Endothelial cell of hepatic sinusoid (primary cell): ENCODE measurements around the gene DCP2.
"Not testable (repeated sequence)": the region's sequence is repeated elsewhere in the genome, so short reads cannot be mapped to it uniquely, and the experiment has no call there.

Experiments
- in situ Hi-C: cut with HindIII; loops from 2 replicates; pipeline ENCODE4 v1.10.0; 2017; ENCODE audit warnings: low sequenced_read_pairs

The DCP2 gene

DNA sequence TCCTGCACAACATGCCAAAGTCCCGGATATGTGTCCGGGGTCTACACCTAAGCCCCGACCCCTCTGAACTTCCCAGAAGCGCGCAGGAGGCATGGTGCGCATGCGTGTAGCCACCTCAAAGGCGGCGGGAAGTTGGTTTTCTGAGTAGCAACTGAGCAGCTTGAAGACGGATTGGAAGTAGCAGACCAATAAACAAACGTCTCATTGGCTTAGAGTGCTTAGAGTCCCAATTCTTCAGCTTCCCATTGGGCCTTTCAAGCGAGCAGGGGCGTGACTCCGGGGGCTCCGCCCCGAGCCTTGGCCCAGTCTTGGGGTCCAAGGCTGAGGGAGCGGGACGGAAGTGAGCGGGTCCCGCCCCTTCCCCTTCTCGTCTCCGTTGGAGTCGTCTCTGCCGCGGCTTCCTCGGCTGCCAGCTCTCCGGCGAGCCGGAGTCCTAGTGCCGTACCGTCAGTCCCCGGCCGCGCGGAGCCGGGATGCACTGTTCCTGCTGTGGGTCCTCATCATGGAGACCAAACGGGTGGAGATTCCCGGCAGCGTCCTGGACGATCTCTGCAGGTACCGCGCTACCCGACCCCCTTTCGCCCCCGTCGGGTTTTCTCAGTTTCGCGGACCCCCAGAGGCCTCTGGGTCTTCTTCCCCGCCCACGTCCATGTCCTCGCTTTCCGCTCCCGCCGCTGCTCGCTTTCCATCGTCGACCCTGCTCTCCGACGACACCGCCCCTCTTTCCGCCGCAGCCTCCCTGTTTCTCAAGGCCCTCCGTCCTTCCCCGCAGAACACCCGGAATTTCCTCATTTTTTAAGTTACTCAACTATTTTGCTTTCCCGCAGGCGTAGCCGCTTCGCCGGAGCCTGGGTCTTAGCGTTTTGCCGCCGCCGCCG lies at the start of gene DCP2:
TSS of gene DCP2 (plus strand) at position 367 of the 878 bp plus-strand sequence. CDS start at position 503, 136 bp downstream.
- in situ Hi-C loops: no loop called here

DNA sequence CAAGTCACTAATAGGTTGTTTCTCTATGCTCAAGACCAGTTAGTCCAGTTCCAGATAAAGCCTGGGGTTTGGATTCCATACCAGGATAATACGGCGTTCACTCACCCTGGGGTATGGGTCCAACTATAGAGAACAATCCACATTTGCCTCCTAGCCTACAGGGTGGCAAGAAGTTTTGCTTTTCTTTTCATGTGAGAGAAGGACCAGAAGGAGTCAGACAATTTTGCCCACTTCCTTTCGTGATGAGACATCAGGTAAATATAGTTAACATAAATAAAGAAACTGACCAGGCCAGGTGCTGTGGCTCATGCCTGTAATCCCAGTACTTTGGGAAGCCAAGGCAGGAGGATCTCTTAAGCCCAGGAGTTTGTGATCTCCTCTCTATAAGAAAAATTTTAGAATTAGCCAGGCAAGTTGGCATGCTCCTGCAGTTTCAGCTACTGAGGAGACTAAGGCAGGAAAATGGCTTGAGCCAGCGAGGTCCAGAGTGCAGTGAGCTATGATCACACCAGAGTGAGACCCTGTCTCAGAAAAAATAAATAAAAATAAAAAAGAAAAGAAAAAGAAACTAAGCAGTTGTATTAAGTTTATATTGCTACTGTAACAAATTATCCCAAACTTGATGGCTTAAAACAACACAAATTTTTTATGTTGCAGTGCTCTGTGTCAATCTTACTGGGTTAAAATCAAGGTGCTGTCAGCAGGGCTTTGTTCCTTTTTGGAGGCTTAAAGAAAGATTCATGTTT lies 47.1 kb upstream of the DCP2 start:
- in situ Hi-C loops: no loop called here

DNA sequence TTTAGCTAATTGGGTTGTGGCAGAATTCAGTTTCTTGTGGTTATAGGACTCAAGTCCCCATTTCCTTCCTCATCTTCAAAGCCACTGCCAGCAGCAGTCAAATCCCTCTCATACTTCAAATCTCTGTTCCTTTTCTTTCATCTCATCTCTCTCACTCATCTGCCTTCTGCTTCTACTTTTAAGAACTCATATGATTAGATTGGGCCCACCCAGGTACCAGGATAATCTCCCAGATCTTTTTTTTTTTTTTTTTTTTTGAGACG lies 46.6 kb upstream of the DCP2 start:
- in situ Hi-C loops: no loop called here

DNA sequence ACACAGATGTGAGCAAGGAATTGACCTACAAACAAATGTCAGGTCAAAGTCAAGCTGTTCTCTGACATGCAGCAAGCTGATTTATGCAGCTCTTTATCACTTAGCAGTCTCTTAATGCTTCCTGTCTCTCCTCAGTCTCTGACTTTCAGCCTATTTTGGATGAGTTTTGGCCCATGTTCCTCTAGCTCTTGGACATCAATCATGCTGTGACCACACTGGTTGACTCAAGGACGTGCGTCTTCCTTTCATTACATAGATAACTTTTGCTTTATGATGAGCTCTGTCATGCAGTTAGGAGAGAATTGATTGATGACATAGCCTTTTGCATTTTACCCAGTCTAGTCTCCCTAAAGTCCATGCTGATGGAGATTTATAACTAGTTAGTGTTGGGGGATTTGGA lies 45.1 kb upstream of the DCP2 start:
- in situ Hi-C loops: no loop called here

DNA sequence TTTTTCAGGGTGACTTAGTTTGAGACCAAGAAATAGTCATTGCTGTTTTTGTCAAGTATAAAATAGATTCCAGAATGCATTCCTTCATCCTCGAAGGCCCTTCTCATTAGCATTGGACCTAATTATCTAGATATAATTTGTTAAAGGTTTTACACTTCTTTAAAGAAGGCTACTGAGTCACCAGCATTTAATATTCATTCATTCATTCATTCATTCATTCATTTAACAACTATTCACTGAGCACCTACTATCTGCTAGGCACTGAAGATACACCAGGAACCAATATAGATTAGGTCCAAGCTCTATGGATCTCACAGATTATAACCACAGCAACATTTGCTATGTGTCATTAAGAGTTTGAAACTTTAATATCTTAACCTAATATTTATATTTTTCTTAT lies 43.5 kb upstream of the DCP2 start:
- in situ Hi-C loops: no loop called here

DNA sequence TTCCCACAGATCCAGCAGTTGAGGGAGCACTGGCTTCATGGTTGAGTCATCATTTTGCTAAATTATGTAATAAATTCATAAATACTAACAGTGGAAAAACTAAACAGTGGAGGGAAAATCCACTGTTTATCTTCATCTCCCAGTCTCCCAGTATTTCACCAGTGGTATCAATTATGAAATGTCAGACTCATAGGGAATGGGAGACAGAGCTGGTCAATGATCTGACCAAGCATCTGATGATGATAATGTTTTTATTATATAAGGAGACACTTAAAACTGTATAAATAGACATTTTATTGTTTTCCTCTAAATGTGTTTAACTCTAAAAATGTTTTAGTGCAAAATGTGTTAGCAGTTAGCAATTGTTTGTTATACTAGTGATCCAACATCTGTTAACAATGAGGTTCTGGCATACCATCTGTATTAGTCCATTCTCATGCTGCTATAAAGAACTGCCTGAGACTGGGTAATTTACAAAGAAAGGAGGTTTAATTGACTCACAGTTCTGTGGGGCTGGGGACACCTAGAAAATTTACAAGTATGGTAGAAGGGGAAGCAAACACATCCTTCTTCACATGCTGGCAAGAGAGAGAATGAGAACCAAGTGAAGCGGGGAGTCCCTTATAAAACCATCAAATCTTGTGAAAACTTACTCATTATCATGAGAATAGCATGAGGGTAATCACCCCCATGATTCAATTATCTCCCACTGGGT lies 42.8 kb upstream of the DCP2 start:
- in situ Hi-C loops: no loop called here

DNA sequence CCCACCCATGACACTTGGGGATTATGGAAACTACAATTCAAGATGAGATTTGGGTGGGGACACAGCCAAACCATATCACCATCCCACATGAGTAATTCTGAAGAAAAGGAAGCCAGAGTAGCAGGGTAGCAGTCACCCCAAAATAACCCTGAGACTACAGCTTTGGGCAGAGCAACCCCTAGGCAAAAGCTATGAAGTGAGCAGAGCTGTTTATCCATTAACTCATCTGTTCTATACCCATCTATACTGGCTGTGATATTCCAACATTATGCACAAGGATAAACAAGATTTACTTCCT lies 42.3 kb upstream of the DCP2 start:
- in situ Hi-C loops: no loop called here

DNA sequence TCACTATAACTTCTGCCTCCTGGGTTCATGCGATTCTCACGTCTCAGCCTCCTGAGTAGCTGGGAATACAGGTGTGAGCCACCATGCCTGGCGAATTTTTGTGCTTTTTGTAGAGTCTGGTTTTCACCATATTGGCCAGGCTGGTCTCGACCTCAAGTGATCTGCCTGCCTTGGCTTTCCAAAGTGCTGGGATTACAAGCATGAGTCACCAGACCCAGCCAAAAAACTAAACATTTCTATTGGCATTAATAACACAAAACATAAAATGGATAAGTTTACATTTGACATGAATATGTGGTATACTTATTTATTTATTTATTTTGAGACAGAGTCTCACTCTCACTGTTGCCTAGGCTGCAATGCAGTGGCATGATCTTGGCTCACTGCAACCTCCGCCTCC lies 40.9 kb upstream of the DCP2 start:
- in situ Hi-C loops: no loop called here

DNA sequence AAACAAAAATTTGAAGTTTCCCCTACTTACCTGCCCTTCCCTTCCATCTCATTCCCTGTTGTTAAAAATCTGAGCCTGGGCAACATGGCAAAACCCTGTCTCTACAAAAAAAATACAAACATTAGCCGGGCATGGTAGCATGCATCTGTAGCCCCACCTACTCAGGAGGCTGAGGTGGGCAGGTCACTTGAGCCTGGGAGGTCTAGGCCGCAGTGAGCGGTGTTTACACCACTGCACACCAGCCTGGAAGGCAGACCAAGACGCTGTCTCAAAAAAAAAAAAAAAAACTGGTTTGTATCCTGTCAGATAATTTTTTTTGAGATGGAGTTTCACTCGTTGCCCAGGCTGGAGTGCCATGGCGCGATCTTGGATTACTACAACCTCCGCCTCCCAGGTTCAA lies 38.3 kb upstream of the DCP2 start:
- in situ Hi-C loops: no loop called here

DNA sequence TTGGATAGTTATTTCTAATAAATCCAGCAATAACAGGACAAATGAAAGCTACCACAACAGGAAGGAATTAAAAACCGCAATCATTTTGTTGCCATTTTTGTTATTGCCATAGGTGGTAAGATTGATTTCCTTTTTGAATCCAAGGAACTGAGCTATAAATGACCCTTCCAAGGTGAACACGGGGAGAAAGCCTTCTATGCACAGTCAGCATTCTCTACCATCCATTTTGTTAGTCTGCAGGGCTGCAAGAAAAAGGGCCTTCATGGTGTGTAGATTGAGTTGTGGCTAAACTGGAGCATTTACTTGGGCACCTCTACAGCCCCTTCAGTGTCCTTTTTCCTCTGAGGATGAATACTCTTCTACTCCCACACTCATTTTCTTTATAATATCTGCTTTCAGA lies 35.9 kb upstream of the DCP2 start:
- in situ Hi-C loops: no loop called here

DNA sequence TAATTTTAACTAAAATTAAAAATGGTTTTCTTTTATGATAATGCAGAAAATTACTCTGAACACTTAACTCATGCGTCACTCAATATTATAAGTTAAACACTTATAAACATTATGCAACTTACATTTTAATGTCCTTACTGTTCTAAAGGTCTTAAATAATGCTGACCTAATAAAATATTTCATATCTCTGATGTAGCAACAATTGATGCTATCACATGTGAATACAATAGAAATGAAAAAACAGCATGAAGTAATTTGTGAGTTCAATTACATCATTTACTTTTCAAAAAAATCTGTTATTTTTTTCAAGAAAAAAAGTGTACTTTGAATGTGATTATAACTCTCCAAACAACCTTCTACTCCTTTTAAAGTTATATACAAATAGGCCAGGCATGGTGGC lies 28.1 kb upstream of the DCP2 start:
- in situ Hi-C loops: no loop called here

DNA sequence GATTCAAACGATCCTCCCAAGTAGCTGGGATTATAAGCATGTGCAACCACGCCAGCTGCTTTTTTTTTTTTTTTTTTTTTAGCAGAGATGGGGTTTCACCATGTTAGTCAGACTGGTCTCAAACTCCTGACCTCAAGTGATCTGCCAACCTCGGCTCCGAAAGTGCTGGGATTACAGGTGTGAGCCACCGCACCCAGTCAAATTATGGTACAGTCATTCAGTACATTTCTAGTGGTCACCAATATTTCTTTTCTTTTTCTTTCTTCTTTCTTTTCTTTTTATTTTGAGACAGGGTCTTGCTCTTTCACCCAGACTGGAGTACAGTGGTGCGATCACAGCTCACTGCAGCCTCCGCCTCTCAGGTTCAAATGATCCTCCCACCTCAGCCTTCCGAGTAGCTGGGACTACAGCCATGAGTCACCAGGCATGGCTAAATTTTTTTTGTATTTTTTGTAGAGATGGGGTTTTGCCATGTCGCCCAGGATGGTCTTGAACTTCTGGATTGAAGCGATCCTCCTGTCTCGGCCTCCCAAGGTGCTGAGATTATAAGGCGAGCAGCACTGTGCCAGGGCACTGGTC lies 25.4 kb upstream of the DCP2 start:
- in situ Hi-C loops: no loop called here

DNA sequence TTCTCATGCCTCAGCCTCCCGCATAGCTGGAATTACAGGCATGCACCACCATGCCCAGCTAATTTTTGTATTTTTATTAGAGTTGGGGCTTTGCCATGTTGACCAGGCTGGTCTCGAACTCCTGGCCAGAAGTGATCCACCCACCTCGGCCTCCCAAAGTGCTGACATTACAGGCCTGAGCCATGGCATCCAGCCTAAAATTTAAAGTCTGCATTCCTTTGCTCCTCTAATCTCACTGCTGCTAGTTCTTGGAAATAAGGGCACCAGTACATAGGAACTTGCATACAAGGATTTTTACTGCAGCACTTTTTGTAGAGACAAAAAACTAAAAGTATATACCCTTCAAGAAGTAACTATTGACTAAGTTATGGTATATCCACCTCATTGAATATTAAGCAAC lies 20.0 kb upstream of the DCP2 start:
- in situ Hi-C loops: no loop called here

DNA sequence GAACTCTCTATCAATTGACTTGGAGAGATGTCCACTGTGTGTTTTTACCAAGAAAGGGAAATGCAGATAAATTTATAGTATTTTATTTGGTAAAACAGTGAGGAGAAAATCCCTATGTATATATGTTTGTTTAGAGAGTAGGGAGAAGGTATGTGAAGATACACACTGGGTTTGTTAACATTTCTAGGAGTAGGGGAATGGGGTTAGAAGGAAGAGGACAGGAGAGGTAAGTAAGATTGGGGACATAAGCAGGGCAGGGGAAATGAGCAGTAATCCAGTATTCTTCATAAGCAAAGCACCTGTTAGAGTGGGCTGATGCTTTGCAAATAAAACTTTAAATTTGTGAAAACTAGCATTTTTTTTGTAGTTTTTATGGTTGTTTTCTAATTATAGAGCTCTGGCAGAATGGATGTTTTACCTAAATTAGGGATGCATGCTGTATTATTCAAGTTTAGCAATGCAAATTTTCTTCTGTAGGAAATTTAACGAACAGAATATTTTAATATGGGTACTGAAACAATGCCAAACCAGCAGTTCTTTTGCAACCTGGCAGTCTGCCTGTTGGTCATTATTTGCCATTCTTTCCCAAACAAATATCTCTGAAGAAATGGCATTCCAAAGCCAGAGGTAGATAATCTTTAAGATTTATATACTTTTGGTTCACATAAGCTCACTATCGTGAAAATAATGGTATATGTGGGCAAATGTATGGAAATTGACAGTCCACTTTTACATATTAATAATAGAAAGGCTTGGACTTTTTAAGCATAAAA lies 19.4 kb upstream of the DCP2 start:
- in situ Hi-C loops: no loop called here

DNA sequence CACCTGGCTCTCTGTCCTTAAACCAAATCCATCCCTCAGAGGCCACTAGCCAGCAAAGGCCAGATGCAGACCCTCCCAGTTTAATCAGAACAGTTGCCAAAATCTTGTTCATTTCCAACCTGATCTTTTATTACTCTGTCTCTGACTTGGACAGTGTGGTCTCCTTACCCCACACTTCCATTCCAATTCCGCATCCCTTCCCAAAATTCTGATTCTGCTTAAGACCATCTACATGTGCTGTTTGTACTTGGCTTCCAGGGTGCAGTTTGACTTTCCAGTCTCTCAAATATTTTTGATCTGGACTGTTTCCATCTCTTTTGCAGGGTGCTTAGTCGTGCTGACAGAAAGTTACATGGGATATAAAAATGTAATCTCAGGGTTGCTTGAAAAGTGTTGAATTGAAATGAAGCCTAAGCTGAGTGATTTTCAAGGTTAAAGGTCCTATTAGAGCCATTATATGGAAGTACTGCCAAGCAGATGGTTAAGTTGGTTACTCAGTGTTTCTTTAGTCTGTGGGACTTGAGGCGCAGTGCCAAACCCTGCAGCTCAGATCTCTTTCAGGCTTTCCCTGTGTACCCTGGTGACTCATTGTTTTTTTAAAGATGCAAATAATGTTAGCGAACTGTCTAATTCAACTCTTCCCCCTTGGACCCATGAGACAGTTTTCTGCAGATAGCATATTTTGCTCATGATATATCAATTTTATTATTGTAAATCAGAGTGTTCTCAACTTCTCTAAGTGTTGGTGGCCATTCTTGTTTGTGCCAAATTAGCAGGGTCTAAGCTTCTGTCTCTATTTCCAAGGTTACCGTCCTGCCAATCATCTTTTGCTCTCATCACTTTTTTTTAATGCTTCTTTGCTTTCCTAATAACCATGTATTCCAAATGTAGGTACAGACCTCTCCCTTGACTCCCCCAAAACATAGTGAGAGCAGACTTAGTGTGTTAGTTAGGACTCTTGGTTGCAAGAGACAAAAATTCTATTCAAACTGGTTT lies 18.2 kb upstream of the DCP2 start:
- in situ Hi-C loops: no loop called here

DNA sequence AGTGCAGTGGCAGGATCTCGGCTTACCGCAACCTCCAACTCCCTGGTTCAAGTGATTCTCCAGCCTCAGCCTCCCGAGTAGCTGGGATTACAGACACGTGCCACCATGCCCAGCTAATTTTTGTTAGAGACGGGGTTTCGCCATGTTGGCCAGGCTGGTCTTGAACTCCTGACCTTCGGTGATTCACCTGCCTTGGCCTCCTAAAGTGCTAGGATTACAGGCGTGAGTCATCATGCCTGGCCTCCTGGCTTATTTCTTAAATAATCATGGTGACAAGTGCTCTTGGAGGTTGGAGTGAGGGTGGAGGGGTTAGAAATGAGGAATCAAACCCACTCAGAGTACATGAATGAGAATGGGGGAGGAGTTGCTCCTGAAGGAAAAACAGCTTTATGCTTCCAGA lies 16.7 kb upstream of the DCP2 start:
- in situ Hi-C loops: not testable (repeated sequence)

DNA sequence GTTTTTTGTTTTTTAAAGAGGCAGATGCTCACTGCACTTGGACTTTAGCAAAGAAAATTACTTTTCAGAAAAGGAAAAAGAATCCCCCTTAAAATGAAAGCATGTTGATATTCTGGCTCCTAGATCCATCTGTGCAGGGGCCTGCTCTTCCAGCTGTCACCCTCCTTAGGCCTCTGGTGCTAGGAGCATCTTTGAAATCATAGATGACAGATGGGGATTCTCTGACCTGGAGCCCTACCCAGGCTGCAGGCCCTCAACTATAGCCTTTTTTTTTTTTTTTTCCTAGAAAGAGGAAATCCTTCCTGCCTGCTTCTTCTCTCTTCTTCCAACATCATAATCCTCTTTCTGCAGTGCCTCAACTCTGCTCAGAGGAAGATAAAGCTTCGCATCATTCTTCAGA lies 16.3 kb upstream of the DCP2 start:
- in situ Hi-C loops: no loop called here

DNA sequence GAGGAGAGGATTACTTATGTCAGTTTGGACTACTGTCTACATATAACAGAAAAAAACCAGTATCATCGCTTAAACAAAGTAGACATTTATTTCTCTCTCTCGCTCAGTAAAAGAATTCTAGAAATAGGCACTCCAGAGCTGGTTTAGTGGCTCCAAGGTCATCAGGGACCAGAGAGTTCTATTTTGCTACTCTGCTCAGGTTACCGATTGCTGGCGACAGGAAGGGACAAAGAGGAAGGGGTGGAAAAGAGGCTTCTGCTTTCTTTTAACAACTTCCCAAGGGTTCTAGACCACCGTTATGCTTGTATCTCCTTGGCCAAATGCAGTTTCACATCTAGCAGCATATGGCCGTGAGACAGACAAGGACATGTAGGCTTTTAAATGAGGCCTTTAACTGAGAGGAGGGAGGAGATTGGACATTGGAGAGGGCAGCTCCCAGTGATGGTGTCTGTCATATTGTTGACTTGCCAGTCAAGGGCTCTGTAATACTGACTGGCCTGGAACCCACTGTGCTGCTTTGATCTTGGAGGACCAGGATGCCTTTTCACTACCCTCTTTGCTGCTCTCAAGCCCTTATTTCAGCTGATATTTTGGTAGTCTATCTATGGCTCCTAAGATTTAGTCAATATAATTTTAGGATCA lies 15.6 kb upstream of the DCP2 start:
- in situ Hi-C loops: no loop called here

DNA sequence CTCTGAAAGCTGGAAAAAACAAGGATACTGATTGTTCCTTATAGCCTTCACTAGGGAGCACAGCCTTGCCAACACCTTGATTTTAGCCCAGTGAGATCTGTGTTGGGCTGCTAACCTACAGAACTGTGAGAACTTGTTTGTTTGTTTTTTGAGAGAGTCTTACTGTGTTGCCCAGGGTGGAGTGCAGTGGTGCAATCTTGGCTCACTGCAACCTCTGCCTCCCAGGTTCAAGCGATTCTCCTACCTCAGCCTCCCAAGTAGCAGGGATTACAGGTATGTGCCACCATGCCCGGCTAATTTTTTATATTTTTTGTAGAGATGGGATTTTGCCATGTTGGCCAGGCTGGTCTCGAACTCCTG lies 13.2 kb upstream of the DCP2 start:
- in situ Hi-C loops: not testable (repeated sequence)
